Measurements from ENCODE around the gene STARD10.

- no peak for TF ChIP-seq SUZ12 (IDR thresholded peaks at IDR 0.05)
- no peak for TF ChIP-seq LEF1 (IDR thresholded peaks at IDR 0.05; ENCODE audit: borderline replicate concordance)
- no peak for TF ChIP-seq FOXA1 (IDR thresholded peaks at IDR 0.05)
- TF ChIP-seq ELF4 (IDR thresholded peaks at IDR 0.05): no peak
- TF ChIP-seq ZNF384 (IDR thresholded peaks at IDR 0.05): no peak
- TF ChIP-seq FOXM1 (IDR thresholded peaks at IDR 0.05; ENCODE audit: borderline replicate concordance): no peak
- no peak for TF ChIP-seq ARNT (IDR thresholded peaks at IDR 0.05)
- TF ChIP-seq FOXK2 (IDR thresholded peaks at IDR 0.05): no peak
- TF ChIP-seq HDGF (IDR thresholded peaks at IDR 0.05; ENCODE audit: borderline replicate concordance): no peak
- TF ChIP-seq SP1 (IDR thresholded peaks at IDR 0.05): no peak
- no peak for TF ChIP-seq L3MBTL2 (conservative IDR thresholded peaks at IDR 0.05)
- no peak for TF ChIP-seq BHLHE40 (IDR thresholded peaks at IDR 0.05; ENCODE audit: borderline replicate concordance)
- TF ChIP-seq CTBP1 (IDR thresholded peaks at IDR 0.05; ENCODE audit: borderline replicate concordance): no peak
These were observed 4.5 kb upstream of the STARD10 start for GRCh38 chr11:72798361-72798760.

Measured in HEK293T (cell line).